ENCODE results near the gene NUP85. TPM values are rescaled to one million over a fixed set of nuclear protein-coding genes. Genes with fewer than 3 reads are reported as not detected.
"Not testable (repeated sequence)": the region's sequence is repeated elsewhere in the genome, so short reads cannot be mapped to it uniquely, and the experiment has no call there.

The NUP85 gene, protein sequence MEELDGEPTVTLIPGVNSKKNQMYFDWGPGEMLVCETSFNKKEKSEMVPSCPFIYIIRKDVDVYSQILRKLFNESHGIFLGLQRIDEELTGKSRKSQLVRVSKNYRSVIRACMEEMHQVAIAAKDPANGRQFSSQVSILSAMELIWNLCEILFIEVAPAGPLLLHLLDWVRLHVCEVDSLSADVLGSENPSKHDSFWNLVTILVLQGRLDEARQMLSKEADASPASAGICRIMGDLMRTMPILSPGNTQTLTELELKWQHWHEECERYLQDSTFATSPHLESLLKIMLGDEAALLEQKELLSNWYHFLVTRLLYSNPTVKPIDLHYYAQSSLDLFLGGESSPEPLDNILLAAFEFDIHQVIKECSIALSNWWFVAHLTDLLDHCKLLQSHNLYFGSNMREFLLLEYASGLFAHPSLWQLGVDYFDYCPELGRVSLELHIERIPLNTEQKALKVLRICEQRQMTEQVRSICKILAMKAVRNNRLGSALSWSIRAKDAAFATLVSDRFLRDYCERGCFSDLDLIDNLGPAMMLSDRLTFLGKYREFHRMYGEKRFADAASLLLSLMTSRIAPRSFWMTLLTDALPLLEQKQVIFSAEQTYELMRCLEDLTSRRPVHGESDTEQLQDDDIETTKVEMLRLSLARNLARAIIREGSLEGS
- total RNA-seq (ENCODE audit: insufficient read depth, low replicate concordance) = 33.5 TPM

GRCh38 chr17:75205037-75205792 is at the start of gene NUP85:
TSS of gene NUP85 (plus strand) at chr17:75205679. CDS start at chr17:75205762, 83 bp downstream.
- peak; percentile 96 for DNase-seq (ENCODE audit: low spot score)

- not testable (repeated sequence) for DNase-seq (ENCODE audit: low spot score)
Measured at GRCh38 chr17:75158480-75158879, 47.0 kb upstream of the NUP85 start.

- no peak for DNase-seq (ENCODE audit: low spot score)
Measured at GRCh38 chr17:75159196-75160031, 46.1 kb upstream of the NUP85 start.

- no peak for DNase-seq (ENCODE audit: low spot score)
Measured at GRCh38 chr17:75160211-75160610, 45.3 kb upstream of the NUP85 start.

- DNase-seq (ENCODE audit: low spot score) = no peak
Measured at GRCh38 chr17:75163074-75163473, 42.4 kb upstream of the NUP85 start.

- not testable (repeated sequence) for DNase-seq (ENCODE audit: low spot score)
Measured at GRCh38 chr17:75164606-75165005, 40.9 kb upstream of the NUP85 start.

- no peak for DNase-seq (ENCODE audit: low spot score)
Measured at GRCh38 chr17:75168998-75169397, 36.5 kb upstream of the NUP85 start.

DNA sequence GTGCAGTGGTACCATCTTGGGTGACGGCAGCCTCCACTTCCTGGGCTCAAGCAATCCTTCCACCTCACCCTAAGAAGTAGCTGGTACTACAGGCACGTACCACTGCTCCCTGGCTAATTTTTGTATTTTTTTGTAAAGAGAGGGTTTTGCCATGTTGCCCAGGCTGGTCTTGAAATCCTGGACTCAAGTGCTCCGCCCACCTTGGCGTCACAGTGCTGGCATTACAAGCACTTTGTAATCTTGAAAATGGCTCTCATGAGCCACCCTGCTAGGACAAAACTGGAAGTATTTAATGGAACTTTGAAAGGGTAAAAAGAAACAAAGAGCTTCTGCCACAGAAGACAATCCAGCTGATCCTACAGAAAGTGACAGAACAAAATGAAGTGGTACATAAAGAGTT is 32.0 kb upstream of the NUP85 start:
- DNase-seq (ENCODE audit: low spot score) = no peak

- DNase-seq (ENCODE audit: low spot score) = no peak
Measured at GRCh38 chr17:75174996-75175395, 30.5 kb upstream of the NUP85 start.

DNA sequence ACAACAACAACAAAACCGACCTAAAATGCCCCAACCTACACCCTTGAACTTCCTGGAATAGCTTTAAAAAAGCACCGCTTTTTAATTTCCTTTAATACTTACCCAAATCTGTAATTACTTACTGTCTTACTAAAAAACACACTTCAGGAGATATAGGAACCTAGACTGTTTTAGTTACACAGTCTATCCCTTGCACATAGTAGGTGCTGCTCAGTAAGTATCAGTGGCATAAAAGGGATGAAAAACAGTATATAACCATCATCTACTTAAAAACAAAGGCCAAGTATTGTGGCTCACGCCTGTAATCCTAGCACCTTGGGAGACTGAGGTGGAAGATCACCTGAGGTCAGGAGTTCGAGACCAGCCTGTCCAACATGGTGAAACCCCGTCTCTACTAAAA is 28.9 kb upstream of the NUP85 start:
- DNase-seq (ENCODE audit: low spot score) = no peak

DNA sequence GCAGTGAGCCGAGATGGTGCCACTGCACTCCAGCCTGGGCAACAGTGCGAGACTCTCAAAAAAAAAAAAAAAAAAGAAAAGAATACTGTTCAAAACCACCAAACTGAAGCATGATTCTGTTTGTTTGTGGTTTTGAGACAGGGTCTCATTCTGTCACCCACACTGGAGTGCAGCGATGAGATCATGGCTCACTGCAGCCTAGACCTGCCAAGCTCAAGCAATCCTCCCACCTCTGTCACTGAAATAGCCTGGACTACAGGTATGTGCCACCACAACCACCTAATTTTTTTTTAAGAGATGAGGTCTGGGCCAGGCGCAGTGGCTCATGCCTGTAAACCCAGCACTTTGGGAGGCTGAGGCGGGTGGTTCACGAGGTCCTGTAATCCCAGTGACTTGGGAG is 27.0 kb upstream of the NUP85 start:
- DNase-seq (ENCODE audit: low spot score) = no peak

GRCh38 chr17:75181110-75181509 is 24.4 kb upstream of the NUP85 start:
- no peak for DNase-seq (ENCODE audit: low spot score)

DNA sequence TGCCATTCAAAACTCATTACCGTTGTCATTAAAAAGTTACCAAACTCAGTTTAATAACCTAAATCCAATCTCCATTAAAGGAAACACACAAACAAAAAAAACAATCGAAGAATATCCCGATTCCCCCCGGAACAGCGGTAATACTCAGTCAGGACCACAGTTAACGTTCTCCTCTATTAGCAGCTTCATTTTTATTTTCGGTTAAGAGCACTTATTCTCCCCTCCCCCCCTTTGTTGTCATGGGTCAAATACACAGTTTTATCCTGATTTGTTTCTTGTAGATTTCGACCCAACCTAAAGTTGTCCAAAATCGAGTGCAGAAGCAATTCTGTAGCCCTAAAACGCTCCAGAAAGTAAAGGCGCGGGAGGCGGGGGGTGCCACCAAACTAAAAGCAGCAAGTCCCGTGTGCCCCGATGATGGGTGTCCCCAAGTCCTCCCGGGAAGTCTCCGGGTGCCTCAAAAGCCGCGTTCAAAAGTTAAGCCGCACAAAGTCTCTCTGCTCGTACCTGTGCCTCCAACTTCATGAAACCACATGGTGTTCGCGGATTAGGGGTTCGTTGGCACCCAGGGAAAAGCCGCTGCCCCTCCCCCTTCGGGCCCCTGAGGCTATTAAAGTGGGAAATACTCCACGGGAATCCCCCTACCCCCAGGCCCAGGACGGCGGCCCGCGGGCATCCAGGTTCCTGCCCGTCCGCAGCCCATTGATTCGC is 23.7 kb upstream of the NUP85 start:
- peak; percentile 19 for DNase-seq (ENCODE audit: low spot score)

- no peak for DNase-seq (ENCODE audit: low spot score)
Measured at GRCh38 chr17:75182319-75182568, 23.2 kb upstream of the NUP85 start.

GRCh38 chr17:75182569-75183436 is 22.7 kb upstream of the NUP85 start, which contains the start of gene SUMO2:
TSS of gene SUMO2 (minus strand) at chr17:75182959. CDS start at chr17:75182834, 125 bp downstream.
- DNase-seq (ENCODE audit: low spot score) = peak; percentile 94

DNA sequence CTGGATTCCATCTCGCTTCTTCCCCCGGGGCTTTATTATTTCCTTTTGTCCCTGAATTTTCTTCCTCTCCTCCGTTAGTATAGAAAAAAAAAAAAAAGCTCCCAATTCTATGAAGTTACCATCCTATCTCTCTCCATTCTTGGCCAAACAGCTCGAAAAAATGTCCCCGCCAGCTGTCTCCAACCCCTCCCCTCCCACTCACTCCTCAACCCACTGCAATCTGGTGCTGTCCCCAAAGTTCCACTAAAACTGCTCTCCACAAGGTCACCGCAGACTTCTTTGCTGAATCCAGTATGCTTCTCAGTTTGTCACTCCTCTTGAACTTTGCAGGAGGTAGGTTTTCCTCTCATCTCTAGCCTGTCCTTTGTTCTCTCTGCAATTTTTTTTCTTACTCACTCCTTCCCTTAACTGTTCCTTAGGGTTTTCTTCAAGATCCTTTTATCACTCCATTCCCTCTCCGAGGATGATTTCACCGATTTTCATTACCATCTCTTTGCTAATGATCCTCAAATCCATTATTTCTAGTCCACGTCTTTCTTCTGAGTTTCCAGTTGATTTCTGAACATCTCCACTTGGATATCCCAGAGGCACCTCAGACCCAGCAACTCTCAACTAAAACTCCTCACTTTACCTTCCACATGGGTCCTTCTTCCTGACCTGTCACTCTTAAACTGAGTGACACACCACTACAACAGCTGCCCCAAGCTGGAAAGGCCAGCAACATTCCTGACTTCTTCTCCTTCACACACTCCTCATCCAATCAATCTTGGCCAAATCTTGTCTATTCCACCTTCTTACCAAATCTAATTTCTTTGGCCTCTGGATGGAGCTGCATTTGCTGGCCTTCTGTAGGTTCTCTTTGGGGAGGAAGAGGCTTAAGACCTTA is 21.2 kb upstream of the NUP85 start:
- no peak for DNase-seq (ENCODE audit: low spot score)

- DNase-seq (ENCODE audit: low spot score) = no peak
Measured at GRCh38 chr17:75188614-75189013, 16.9 kb upstream of the NUP85 start.

DNA sequence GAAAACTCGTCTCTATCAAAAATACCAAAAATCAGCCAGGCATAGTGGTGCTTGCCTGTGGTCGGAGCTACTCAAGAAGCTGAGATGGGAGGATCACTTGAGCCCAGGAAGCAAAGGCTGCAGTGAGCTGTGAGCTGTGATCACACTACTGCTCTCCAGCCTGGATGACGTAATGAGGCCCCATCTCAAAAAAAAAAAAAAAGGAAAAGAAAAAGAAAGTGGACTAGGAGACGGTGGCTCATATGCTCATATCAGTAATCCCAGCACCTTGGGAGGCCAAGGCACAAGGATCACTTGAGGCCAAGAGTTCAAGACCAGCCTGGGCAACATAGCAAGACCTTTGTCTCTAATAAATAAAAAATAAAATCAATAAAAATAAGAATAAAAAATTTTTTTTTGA is 13.9 kb upstream of the NUP85 start:
- DNase-seq (ENCODE audit: low spot score) = peak; percentile 32

DNA sequence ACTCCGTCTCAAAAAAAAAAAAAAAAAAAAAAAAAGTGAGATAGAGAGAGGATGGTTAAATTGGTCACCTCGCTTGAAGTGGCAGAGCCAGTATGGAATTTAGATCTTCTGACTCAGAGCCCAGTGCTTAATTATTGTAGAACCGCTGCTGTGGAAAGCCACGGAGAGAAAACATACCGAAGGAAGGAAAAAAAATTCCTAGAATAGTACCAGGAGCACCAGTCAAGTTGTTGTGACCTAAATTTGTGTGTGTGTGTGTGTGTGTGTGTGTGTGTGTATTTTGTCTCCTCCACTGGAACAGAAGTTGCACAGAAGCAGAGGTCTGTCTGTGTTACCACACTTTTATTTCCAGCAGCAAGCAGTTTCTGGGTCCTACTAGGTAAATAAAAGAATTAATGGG is 10.6 kb upstream of the NUP85 start:
- no peak for DNase-seq (ENCODE audit: low spot score)

All from umbilical cord (tissue), 2 donors.